Measurements from ENCODE around the gene FGFR4. TPM values are rescaled to one million over a fixed set of nuclear protein-coding genes. Genes with fewer than 3 reads are reported as not detected.

FGFR4 gene
- total RNA-seq, 1 donor from 2014 or later: 0.93 TPM

DNA sequence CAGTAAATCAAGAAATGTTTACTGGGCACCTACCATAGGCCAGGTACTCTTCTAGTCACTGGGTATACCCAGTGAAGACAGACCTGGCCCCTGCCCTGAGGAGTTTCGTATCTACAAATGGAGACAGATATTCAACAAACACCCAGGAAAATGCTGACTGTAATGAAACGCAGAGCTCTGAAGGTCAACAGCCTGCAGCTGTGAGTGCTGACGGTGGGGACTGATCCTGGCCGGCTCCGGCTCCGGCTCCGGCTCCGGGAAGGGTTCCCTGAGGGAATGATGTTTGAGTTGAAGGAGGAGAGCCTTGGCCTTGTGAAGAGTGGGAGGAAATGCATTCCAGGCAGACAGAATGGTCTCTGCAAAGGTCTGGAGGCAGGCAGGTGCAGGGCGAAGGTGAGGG is 23.1 kb downstream of the FGFR4 start:
- peak; percentile 23 for DNase-seq
- H3K27ac ChIP-seq (replicated peaks): no peak overlapping the region
- intact Hi-C loops (cut with micrococcal nuclease): loop anchor here (5.0 to 10.0 kb wide), 2 partner anchors 38 to 165 kb away; no protein-coding TSS in a partner anchor
- no peaks in the 10 kb centered on the region for H3K9me3 ChIP-seq (replicated peaks)
- H3K4me1 ChIP-seq: peaks cover 21% of the 10 kb centered on the region
- no peak overlapping the region for H3K4me3 ChIP-seq
- H3K27me3 ChIP-seq (ENCODE audit: low read depth): peaks cover 15% of the 10 kb centered on the region
- H3K36me3 ChIP-seq: no peaks in the 10 kb centered on the region
- TF ChIP-seq, protein P1, sequence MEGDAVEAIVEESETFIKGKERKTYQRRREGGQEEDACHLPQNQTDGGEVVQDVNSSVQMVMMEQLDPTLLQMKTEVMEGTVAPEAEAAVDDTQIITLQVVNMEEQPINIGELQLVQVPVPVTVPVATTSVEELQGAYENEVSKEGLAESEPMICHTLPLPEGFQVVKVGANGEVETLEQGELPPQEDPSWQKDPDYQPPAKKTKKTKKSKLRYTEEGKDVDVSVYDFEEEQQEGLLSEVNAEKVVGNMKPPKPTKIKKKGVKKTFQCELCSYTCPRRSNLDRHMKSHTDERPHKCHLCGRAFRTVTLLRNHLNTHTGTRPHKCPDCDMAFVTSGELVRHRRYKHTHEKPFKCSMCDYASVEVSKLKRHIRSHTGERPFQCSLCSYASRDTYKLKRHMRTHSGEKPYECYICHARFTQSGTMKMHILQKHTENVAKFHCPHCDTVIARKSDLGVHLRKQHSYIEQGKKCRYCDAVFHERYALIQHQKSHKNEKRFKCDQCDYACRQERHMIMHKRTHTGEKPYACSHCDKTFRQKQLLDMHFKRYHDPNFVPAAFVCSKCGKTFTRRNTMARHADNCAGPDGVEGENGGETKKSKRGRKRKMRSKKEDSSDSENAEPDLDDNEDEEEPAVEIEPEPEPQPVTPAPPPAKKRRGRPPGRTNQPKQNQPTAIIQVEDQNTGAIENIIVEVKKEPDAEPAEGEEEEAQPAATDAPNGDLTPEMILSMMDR (IDR thresholded peaks at IDR 0.05; ENCODE audit: borderline replicate concordance): no peak

DNA sequence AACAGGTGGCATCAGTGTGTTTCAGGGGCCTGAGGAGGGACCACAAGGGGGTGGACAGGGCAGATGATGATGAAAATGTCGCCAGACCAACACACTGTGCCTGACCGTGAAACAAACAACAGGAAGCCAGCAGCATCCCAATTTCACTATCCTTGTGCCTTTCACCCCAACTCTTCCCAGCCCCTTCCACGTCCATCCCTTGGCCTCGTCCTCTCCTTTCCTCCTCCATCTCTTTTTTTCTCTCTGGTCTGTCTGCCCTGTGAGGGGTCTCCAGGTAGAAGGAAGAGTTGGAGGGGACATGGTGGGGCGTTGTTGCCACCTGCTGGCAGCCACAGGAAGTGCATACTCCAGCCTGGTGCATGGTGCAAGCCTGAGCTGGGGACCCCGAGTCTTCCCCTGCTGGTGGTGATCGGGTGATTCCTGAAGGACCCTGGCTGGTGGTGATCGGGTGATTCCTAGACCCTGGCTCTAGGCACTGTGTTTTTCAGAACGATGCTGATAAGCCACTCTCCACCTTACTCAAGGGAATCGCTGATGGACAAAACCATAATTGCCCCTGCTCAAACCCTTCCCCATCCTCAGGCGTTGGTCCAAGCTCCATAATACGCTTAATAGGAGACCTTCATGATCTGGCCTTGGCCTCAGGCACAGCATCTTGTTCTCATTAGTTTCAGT is 25.1 kb downstream of the FGFR4 start:
- TF ChIP-seq, protein P1 (IDR thresholded peaks at IDR 0.05; ENCODE audit: borderline replicate concordance): peak; percentile 95
- Histone ChIP-seq H3K36me3 (no peaks in the 10 kb centered on the region), H3K27me3 (ENCODE audit: low read depth) (no peaks in the 10 kb centered on the region), H3K4me3 (no peak overlapping the region), H3K27ac (replicated peaks) (no peak overlapping the region), H3K9me3 (replicated peaks) (no peaks in the 10 kb centered on the region), H3K4me1 (peaks cover 29% of the 10 kb centered on the region)
- DNase-seq: peak; percentile 46
- intact Hi-C loops (cut with micrococcal nuclease): loop anchor here (5.0 to 10.0 kb wide), 2 partner anchors 40 to 163 kb away; no protein-coding TSS in a partner anchor

- intact Hi-C loops (cut with micrococcal nuclease): loop anchor here (5.0 to 10.0 kb wide), 2 partner anchors 40 to 162 kb away; no protein-coding TSS in a partner anchor
Observed at GRCh38 chr5:177112589-177113220, 26.0 kb downstream of the FGFR4 start.

DNA sequence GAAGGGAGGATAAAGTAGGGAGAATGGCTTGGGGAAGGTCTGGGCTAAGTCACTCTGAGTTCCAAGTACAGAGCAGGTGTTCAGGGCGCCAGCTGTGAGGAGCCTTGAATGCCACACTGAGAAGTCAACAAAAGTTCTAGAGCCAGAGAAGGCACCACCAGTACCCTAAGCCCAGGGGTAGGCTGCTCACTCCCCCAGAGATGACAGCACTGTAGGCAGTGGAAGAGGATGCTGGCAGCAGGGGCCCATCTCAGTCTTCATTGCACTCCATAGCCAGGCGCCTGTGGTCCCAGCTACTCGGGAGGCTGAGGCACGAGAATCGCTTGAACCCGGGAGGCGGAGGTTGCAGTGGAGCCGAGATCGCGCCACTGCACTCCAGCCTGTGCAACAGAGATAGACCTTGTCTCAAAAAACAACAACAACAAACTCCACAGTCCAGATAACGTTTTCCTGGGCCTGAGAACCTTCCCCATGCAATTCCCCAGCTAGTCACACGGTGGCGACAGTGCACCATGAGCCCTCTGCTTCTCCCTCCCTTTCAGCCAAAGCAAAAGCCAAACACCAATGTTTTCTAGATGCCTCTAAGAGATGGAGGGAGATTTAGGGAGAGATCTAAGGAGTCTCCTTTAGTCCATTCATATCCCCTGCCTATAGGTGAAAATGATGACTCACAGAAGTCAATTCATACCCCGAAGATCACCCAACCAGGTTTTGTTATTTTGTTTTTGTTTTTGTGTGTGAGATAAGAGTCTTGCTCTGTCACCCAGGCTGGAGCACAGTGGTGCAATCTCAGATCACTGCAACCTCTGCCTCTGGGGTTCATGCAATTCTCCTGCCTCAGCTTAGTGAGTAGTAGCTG is 27.1 kb downstream of the FGFR4 start:
- H3K9me3 ChIP-seq (replicated peaks): no peaks in the 10 kb centered on the region
- TF ChIP-seq, protein P1 (IDR thresholded peaks at IDR 0.05; ENCODE audit: borderline replicate concordance): peak; percentile 99
- intact Hi-C loops (cut with micrococcal nuclease): loop anchor here (5.0 to 10.0 kb wide), 2 partner anchors 41 to 161 kb away; no protein-coding TSS in a partner anchor
- DNase-seq: peak; percentile 75
- no peaks in the 10 kb centered on the region for H3K27me3 ChIP-seq (ENCODE audit: low read depth)
- peak overlapping the region; percentile 71 for H3K27ac ChIP-seq (replicated peaks)
- peak overlapping the region; percentile 42 for H3K4me3 ChIP-seq
- no peaks in the 10 kb centered on the region for H3K36me3 ChIP-seq
- H3K4me1 ChIP-seq: peaks cover 33% of the 10 kb centered on the region

More at GRCh38 chr5:177112589-177113220, 26.0 kb downstream of the FGFR4 start:
- no peak overlapping the region for H3K4me3 ChIP-seq
- no peaks in the 10 kb centered on the region for H3K9me3 ChIP-seq (replicated peaks)
- H3K27ac ChIP-seq (replicated peaks): no peak overlapping the region
- H3K36me3 ChIP-seq: no peaks in the 10 kb centered on the region
- peaks cover 33% of the 10 kb centered on the region for H3K4me1 ChIP-seq
- no peaks in the 10 kb centered on the region for H3K27me3 ChIP-seq (ENCODE audit: low read depth)
- TF ChIP-seq, protein P1 (IDR thresholded peaks at IDR 0.05; ENCODE audit: borderline replicate concordance): no peak
- no peak for DNase-seq
